ENCODE results near the gene PSMC3. TPM values are rescaled to one million over a fixed set of nuclear protein-coding genes. Genes with fewer than 3 reads are reported as not detected.

PSMC3 gene
- polyA plus RNA-seq, 4 donors, result 88.0 to 156 (median 103) TPM

GRCh38 chr11:47407746-47408590 lies 18.3 kb downstream of the PSMC3 start, which contains the start of gene SLC39A13:
Gene SLC39A13, plus strand, starts transcription at chr11:47408590. Its CDS starts 1,505 bp downstream, at chr11:47410095.
- H3K36me3 ChIP-seq (ENCODE audit: control insufficient read depth in 3 of 3, insufficient read depth in 2 of 3, low read depth in 1 of 3, low read length in 3 of 3), result peaks cover 0 to 23% (median 0%) of the 10 kb centered on the region in 3 donors
- H3K27ac ChIP-seq (ENCODE audit: low read depth in 1 of 3, low read length in 2 of 3), result peak within 1 kb of the TSS; percentile 87 to 94 (median 91)
- peak; percentile 91 to 97 for DNase-seq
- FAIRE-seq, result no peak
- no peaks in the 10 kb centered on the region for H3K9me3 ChIP-seq (ENCODE audit: control insufficient read depth in 2 of 2, insufficient read depth in 1 of 2, low read depth in 1 of 2, low read length in 1 of 2)
- peak within 1 kb of the TSS; percentile 46 to 88 (median 48) for H3K4me3 ChIP-seq (ENCODE audit: low read depth in 1 of 3, low read length in 3 of 3)
- peaks cover 4 to 17% (median 4%) of the 10 kb centered on the region in 3 donors for H3K4me1 ChIP-seq (ENCODE audit: control insufficient read depth in 3 of 3, insufficient read depth in 2 of 3, low read depth in 1 of 3, low read length in 2 of 3)
- H3K27me3 ChIP-seq (ENCODE audit: control insufficient read depth in 3 of 3, insufficient read depth in 3 of 3, low read length in 3 of 3), result no peaks in the 10 kb centered on the region
- 1 to 2% (median 1%) methylated on average over 27 to 70 of the region's 70 CpGs for WGBS, 3 donors

GRCh38 chr11:47406896-47407745 lies 19.1 kb downstream of the PSMC3 start:
- H3K27me3 ChIP-seq (ENCODE audit: control insufficient read depth in 3 of 3, insufficient read depth in 3 of 3, low read length in 3 of 3), result no peaks in the 10 kb centered on the region
- 58 to 64% (median 64%) methylated on average over 12 of the region's 12 CpGs for WGBS, 3 donors
- peaks cover 0 to 18% (median 0%) of the 10 kb centered on the region in 3 donors for H3K36me3 ChIP-seq (ENCODE audit: control insufficient read depth in 3 of 3, insufficient read depth in 2 of 3, low read depth in 1 of 3, low read length in 3 of 3)
- H3K4me3 ChIP-seq (ENCODE audit: low read depth in 1 of 3, low read length in 3 of 3), result peak overlapping the region; percentile 34 to 61 (median 48)
- peaks cover 4 to 17% (median 4%) of the 10 kb centered on the region in 3 donors for H3K4me1 ChIP-seq (ENCODE audit: control insufficient read depth in 3 of 3, insufficient read depth in 2 of 3, low read depth in 1 of 3, low read length in 2 of 3)
- DNase-seq (peak in 1 of 2 donors; percentile 15), FAIRE-seq (no peak)
- H3K9me3 ChIP-seq (ENCODE audit: control insufficient read depth in 2 of 2, insufficient read depth in 1 of 2, low read depth in 1 of 2, low read length in 1 of 2), result no peaks in the 10 kb centered on the region
- H3K27ac ChIP-seq (ENCODE audit: low read depth in 1 of 3, low read length in 2 of 3), result peak overlapping the region; percentile 87 to 94 (median 91)

GRCh38 chr11:47403571-47403970 lies 22.7 kb downstream of the PSMC3 start:
- no peaks in the 10 kb centered on the region for H3K9me3 ChIP-seq (ENCODE audit: control insufficient read depth in 2 of 2, insufficient read depth in 1 of 2, low read depth in 1 of 2, low read length in 1 of 2)
- 79 to 89% (median 82%) methylated on average over 3 of the region's 3 CpGs for WGBS, 3 donors
- no peak overlapping the region for H3K4me3 ChIP-seq (ENCODE audit: low read depth in 1 of 3, low read length in 3 of 3)
- FAIRE-seq, result no peak
- no peak overlapping the region for H3K27ac ChIP-seq (ENCODE audit: low read depth in 1 of 3, low read length in 2 of 3)
- no peaks in the 10 kb centered on the region for H3K27me3 ChIP-seq (ENCODE audit: control insufficient read depth in 3 of 3, insufficient read depth in 3 of 3, low read length in 3 of 3)
- H3K36me3 ChIP-seq (ENCODE audit: control insufficient read depth in 3 of 3, insufficient read depth in 2 of 3, low read depth in 1 of 3, low read length in 3 of 3), result no peaks in the 10 kb centered on the region
- peaks cover 4 to 14% (median 7%) of the 10 kb centered on the region in 3 donors for H3K4me1 ChIP-seq (ENCODE audit: control insufficient read depth in 3 of 3, insufficient read depth in 2 of 3, low read depth in 1 of 3, low read length in 2 of 3)
- no peak for DNase-seq

DNA sequence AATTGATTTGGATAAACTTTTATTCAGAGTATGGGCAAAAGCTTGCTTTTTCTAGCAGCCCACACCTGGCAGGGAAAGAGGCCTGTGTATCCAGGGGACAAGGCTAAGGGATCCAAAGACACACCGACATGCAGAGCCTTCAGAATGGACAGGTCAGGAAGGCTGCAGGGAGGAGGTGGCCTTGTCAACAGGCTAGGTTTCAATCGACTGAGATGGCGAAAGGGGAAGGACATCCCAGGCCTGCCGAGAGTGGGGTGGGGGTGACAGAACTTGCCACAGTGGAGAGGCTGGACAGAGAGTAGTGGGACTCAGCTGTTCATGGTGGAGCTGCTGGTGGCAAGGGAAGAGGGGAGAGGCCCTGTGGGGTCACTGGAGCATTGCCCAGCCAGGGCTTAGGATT lies 23.1 kb downstream of the PSMC3 start:
- 81 to 93% (median 85%) methylated on average over 4 of the region's 4 CpGs for WGBS, 3 donors
- Histone ChIP-seq H3K27me3 (ENCODE audit: control insufficient read depth in 3 of 3, insufficient read depth in 3 of 3, low read length in 3 of 3) (no peaks in the 10 kb centered on the region), H3K4me3 (ENCODE audit: low read depth in 1 of 3, low read length in 3 of 3) (no peak overlapping the region), H3K4me1 (ENCODE audit: control insufficient read depth in 3 of 3, insufficient read depth in 2 of 3, low read depth in 1 of 3, low read length in 2 of 3) (peaks cover 4 to 14% (median 7%) of the 10 kb centered on the region in 3 donors), H3K36me3 (ENCODE audit: control insufficient read depth in 3 of 3, insufficient read depth in 2 of 3, low read depth in 1 of 3, low read length in 3 of 3) (no peaks in the 10 kb centered on the region), H3K27ac (ENCODE audit: low read depth in 1 of 3, low read length in 2 of 3) (no peak overlapping the region), H3K9me3 (ENCODE audit: control insufficient read depth in 2 of 2, insufficient read depth in 1 of 2, low read depth in 1 of 2, low read length in 1 of 2) (no peaks in the 10 kb centered on the region)
- FAIRE-seq (no peak), DNase-seq (no peak)

GRCh38 chr11:47400768-47401279 lies 25.4 kb downstream of the PSMC3 start:
- DNase-seq (no peak), FAIRE-seq (no peak)
- 16 to 32% (median 31%) methylated on average over 8 of the region's 8 CpGs for WGBS, 3 donors
- no peaks in the 10 kb centered on the region for H3K9me3 ChIP-seq (ENCODE audit: control insufficient read depth in 2 of 2, insufficient read depth in 1 of 2, low read depth in 1 of 2, low read length in 1 of 2)
- H3K36me3 ChIP-seq (ENCODE audit: control insufficient read depth in 3 of 3, insufficient read depth in 2 of 3, low read depth in 1 of 3, low read length in 3 of 3), result no peaks in the 10 kb centered on the region
- peak overlapping the region in 1 of 3 donors; percentile 52 for H3K4me3 ChIP-seq (ENCODE audit: low read depth in 1 of 3, low read length in 3 of 3)
- no peaks in the 10 kb centered on the region for H3K27me3 ChIP-seq (ENCODE audit: control insufficient read depth in 3 of 3, insufficient read depth in 3 of 3, low read length in 3 of 3)
- peak overlapping the region in 1 of 3 donors; percentile 69 for H3K27ac ChIP-seq (ENCODE audit: low read depth in 1 of 3, low read length in 2 of 3)
- H3K4me1 ChIP-seq (ENCODE audit: control insufficient read depth in 3 of 3, insufficient read depth in 2 of 3, low read depth in 1 of 3, low read length in 2 of 3), result peaks cover 0 to 4% (median 3%) of the 10 kb centered on the region in 3 donors

DNA sequence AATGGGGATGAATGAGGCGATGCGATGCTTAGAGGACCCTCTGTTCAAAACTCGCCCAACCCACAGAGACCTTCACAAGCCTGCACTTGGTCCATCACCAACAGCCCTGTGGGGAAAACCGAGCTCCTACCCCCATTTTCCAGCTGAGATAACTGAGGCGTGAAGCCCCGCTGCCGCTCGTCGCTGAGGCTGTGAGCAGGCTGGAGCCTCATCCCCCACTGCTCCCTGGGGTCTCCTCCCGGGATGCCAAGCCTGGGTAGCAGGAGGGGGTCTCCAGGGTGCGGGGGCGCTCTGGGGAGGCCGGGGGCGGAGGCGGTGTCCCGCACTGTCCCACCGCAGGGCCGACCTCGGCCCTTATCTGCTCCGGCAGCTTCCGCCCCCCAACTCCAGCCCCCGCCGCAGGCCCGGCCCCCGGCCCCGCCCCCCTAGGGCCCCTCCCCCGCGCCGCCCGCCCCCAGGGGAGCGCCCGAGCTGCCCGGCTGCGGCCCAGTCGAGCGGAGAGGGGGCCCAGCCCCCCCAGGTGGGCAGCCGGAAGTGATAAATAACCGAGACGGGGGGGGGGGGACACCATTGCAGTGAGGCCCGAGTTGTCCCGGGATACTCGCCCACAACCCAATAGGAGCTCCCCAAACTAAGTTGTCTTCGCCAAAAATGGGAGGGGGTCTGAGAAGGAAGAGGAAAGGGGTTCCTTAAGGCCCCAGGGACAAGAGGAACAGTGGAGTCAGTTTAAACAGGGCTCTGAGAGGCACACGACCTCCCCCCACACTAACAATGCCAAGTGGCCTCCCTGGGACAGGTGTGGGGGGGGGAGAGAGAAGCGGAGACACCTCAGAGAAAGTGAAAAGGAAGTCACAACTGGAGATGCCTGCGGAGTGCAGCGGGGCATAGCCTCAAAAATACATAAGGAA lies 26.1 kb downstream of the PSMC3 start:
- H3K9me3 ChIP-seq (ENCODE audit: control insufficient read depth in 2 of 2, insufficient read depth in 1 of 2, low read depth in 1 of 2, low read length in 1 of 2), result no peaks in the 10 kb centered on the region
- no peaks in the 10 kb centered on the region for H3K36me3 ChIP-seq (ENCODE audit: control insufficient read depth in 3 of 3, insufficient read depth in 2 of 3, low read depth in 1 of 3, low read length in 3 of 3)
- H3K27ac ChIP-seq (ENCODE audit: low read depth in 1 of 3, low read length in 2 of 3), result peak overlapping the region in 2 of 3 donors; percentile 53 to 69
- H3K4me1 ChIP-seq (ENCODE audit: control insufficient read depth in 3 of 3, insufficient read depth in 2 of 3, low read depth in 1 of 3, low read length in 2 of 3), result peaks cover 0 to 4% (median 3%) of the 10 kb centered on the region in 3 donors
- no peak for FAIRE-seq
- H3K27me3 ChIP-seq (ENCODE audit: control insufficient read depth in 3 of 3, insufficient read depth in 3 of 3, low read length in 3 of 3), result no peaks in the 10 kb centered on the region
- DNase-seq, result peak in 1 of 2 donors; percentile 41
- WGBS, 3 donors, result 6 to 9% (median 6%) methylated on average over 25 to 47 of the region's 47 CpGs
- peak overlapping the region; percentile 31 to 62 (median 51) for H3K4me3 ChIP-seq (ENCODE audit: low read depth in 1 of 3, low read length in 3 of 3)

- 98 to 100% (median 100%) methylated on average over 1 of the region's 1 CpG for WGBS, 3 donors
- no peak overlapping the region for H3K4me3 ChIP-seq (ENCODE audit: low read depth in 1 of 3, low read length in 3 of 3)
- DNase-seq (no peak), FAIRE-seq (no peak)
- H3K36me3 ChIP-seq (ENCODE audit: control insufficient read depth in 3 of 3, insufficient read depth in 2 of 3, low read depth in 1 of 3, low read length in 3 of 3), result no peaks in the 10 kb centered on the region
- H3K27me3 ChIP-seq (ENCODE audit: control insufficient read depth in 3 of 3, insufficient read depth in 3 of 3, low read length in 3 of 3), result no peaks in the 10 kb centered on the region
- peaks cover 0 to 6% (median 3%) of the 10 kb centered on the region in 3 donors for H3K4me1 ChIP-seq (ENCODE audit: control insufficient read depth in 3 of 3, insufficient read depth in 2 of 3, low read depth in 1 of 3, low read length in 2 of 3)
- no peaks in the 10 kb centered on the region for H3K9me3 ChIP-seq (ENCODE audit: control insufficient read depth in 2 of 2, insufficient read depth in 1 of 2, low read depth in 1 of 2, low read length in 1 of 2)
- H3K27ac ChIP-seq (ENCODE audit: low read depth in 1 of 3, low read length in 2 of 3), result no peak overlapping the region
Observed at GRCh38 chr11:47398551-47398950, 27.7 kb downstream of the PSMC3 start.

Data from small intestine (tissue), 7 donors.